ENCODE results near the gene SDSL. TPM values are rescaled to one million over a fixed set of nuclear protein-coding genes. Genes with fewer than 3 reads are reported as not detected.

The SDSL gene
- polyA plus RNA-seq, 3 donors, result 4.6 to 10.0 (median 6.5) TPM

DNA sequence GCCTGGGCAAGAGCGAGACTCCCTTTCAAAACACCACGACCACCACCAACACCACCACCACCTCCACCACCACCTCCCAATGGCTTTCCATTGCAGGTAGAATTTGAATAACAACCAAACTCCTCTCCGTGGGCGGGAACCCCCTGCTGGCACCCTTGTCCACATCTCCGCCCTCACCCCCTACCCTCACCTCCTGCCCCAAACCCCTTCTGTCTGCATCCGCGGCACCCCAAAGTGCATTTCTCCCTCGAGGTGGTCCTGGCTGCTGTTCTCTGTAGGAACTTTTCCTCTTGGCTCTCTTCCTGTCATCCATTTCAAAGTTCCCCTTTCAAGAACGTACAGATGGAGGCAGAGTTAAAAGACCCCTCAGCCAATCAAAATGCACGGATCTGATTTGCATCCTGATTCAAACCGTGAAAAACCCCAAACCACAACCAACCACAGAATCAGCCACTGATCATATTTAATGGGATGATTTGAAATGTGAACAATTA is 3.8 kb downstream of the SDSL start:
- no peak for DNase-seq
- H3K4me3 Mint-ChIP-seq, result peak overlapping the region in 1 of 2 donors; percentile 40
- TF ChIP-seq, protein P1, sequence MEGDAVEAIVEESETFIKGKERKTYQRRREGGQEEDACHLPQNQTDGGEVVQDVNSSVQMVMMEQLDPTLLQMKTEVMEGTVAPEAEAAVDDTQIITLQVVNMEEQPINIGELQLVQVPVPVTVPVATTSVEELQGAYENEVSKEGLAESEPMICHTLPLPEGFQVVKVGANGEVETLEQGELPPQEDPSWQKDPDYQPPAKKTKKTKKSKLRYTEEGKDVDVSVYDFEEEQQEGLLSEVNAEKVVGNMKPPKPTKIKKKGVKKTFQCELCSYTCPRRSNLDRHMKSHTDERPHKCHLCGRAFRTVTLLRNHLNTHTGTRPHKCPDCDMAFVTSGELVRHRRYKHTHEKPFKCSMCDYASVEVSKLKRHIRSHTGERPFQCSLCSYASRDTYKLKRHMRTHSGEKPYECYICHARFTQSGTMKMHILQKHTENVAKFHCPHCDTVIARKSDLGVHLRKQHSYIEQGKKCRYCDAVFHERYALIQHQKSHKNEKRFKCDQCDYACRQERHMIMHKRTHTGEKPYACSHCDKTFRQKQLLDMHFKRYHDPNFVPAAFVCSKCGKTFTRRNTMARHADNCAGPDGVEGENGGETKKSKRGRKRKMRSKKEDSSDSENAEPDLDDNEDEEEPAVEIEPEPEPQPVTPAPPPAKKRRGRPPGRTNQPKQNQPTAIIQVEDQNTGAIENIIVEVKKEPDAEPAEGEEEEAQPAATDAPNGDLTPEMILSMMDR (IDR thresholded peaks at IDR 0.05), result no peak

DNA sequence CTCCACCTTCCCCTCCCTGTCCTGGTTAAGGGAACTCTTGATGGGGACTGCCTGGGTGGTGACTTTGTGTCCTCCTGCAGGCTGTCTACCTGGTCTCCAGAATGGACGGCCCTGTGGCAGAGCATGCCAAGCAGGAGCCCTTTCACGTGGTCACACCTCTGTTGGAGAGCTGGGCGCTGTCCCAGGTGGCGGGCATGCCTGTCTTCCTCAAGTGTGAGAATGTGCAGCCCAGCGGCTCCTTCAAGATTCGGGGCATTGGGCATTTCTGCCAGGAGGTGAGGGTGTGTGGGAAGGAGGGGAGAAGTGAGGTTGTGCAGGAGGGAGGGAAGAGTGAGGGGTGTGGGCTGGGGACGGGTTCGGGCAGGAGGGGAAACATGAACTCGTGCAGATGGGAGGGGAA is 5.7 kb downstream of the SDSL start:
- no peak for DNase-seq
- TF ChIP-seq, protein P1 (IDR thresholded peaks at IDR 0.05), result no peak
- intact Hi-C loops (cut with micrococcal nuclease), result loop anchor here (5.0 to 10.0 kb wide), 5 partner anchors 36 to 223 kb away; partner anchors contain the start of gene PLBD2 (in 1 of the 2)
- H3K9me3 ChIP-seq (replicated peaks in 1 of 2; ENCODE audit: control insufficient read depth in 1 of 2, insufficient read depth in 1 of 2, low read length in 2 of 2), result no peaks in the 10 kb centered on the region
- no peak overlapping the region for H3K4me3 Mint-ChIP-seq
- H3K4me1 ChIP-seq (ENCODE audit: control insufficient read depth in 1 of 2, insufficient read depth in 2 of 2, low read length in 2 of 2), result peaks cover 4 to 10% of the 10 kb centered on the region in 2 donors
- H4K20me1 ChIP-seq (ENCODE audit: insufficient read depth, low read length), result no peaks in the 10 kb centered on the region
- H3K4me2 ChIP-seq (replicated peaks; ENCODE audit: extremely low read depth, low read length, poor library complexity, severe bottlenecking), result no peak overlapping the region
- no peak overlapping the region for H3K9ac ChIP-seq (ENCODE audit: insufficient read depth, low read length, poor library complexity, severe bottlenecking)
- H3K4me3 ChIP-seq (replicated peaks in 1 of 3; ENCODE audit: low read depth in 2 of 3, low read length in 3 of 3), result no peak overlapping the region
- no peak overlapping the region for H3K27ac Mint-ChIP-seq
- peaks cover 0 to 3% of the 10 kb centered on the region in 2 donors for H3K36me3 Mint-ChIP-seq
- H3K27me3 ChIP-seq (ENCODE audit: control insufficient read depth in 2 of 2, insufficient read depth in 2 of 2, low read length in 2 of 2), result no peaks in the 10 kb centered on the region
- no peaks in the 10 kb centered on the region for H3K36me3 ChIP-seq (replicated peaks in 1 of 2; ENCODE audit: control insufficient read depth in 1 of 2, insufficient read depth in 2 of 2, low read length in 2 of 2)
- H3K79me2 ChIP-seq (ENCODE audit: insufficient read depth, low read length), result no peaks in the 10 kb centered on the region
- no peak overlapping the region for H2AFZ ChIP-seq (ENCODE audit: insufficient read depth, low read depth, low read length, poor library complexity, severe bottlenecking)
- H3K27ac ChIP-seq (ENCODE audit: low read depth in 1 of 2, low read length in 2 of 2), result no peak overlapping the region
- peaks cover 12% of the 10 kb centered on the region for H3K4me1 Mint-ChIP-seq
- peaks cover 2 to 7% (median 2%) of the 10 kb centered on the region in 3 donors for H3K27me3 Mint-ChIP-seq (ENCODE audit: low read depth in 3 of 3)
- 80% methylated on average over 8 of the region's 9 CpGs for WGBS (ENCODE audit: insufficient coverage)
- H3K9me3 Mint-ChIP-seq, result peaks cover 0 to 7% (median 0%) of the 10 kb centered on the region in 7 donors

More for the DNA sequence above, 3.8 kb downstream of the SDSL start:
- H3K4me2 ChIP-seq (replicated peaks; ENCODE audit: extremely low read depth, low read length, poor library complexity, severe bottlenecking), result no peak overlapping the region
- H2AFZ ChIP-seq (ENCODE audit: insufficient read depth, low read depth, low read length, poor library complexity, severe bottlenecking), result no peak overlapping the region
- H3K9ac ChIP-seq (ENCODE audit: insufficient read depth, low read length, poor library complexity, severe bottlenecking), result no peak overlapping the region
- peaks cover 20 to 28% of the 10 kb centered on the region in 2 donors for H3K4me1 ChIP-seq (ENCODE audit: control insufficient read depth in 1 of 2, insufficient read depth in 2 of 2, low read length in 2 of 2)
- Mint-ChIP-seq H3K9me3 (peaks cover 0 to 7% (median 0%) of the 10 kb centered on the region in 7 donors), H3K4me1 (peaks cover 30% of the 10 kb centered on the region), H3K36me3 (peaks cover 0 to 3% of the 10 kb centered on the region in 2 donors), H3K27me3 (ENCODE audit: low read depth in 3 of 3) (peaks cover 0 to 4% (median 2%) of the 10 kb centered on the region in 3 donors), H3K27ac (peak overlapping the region in 2 of 7 donors; percentile 69 to 71)
- no peaks in the 10 kb centered on the region for H3K9me3 ChIP-seq (replicated peaks in 1 of 2; ENCODE audit: control insufficient read depth in 1 of 2, insufficient read depth in 1 of 2, low read length in 2 of 2)
- H3K4me3 ChIP-seq (replicated peaks in 1 of 3; ENCODE audit: low read depth in 2 of 3, low read length in 3 of 3), result no peak overlapping the region
- no peaks in the 10 kb centered on the region for H3K36me3 ChIP-seq (replicated peaks in 1 of 2; ENCODE audit: control insufficient read depth in 1 of 2, insufficient read depth in 2 of 2, low read length in 2 of 2)
- intact Hi-C loops (cut with micrococcal nuclease), result loop anchor here (5.0 to 10.0 kb wide), 5 partner anchors 34 to 221 kb away; partner anchors contain the start of gene PLBD2 (in 1 of the 2)
- no peaks in the 10 kb centered on the region for H3K27me3 ChIP-seq (ENCODE audit: control insufficient read depth in 2 of 2, insufficient read depth in 2 of 2, low read length in 2 of 2)
- 59% methylated on average over 6 of the region's 11 CpGs for WGBS (ENCODE audit: insufficient coverage)
- H4K20me1 ChIP-seq (ENCODE audit: insufficient read depth, low read length), result no peaks in the 10 kb centered on the region
- no peaks in the 10 kb centered on the region for H3K79me2 ChIP-seq (ENCODE audit: insufficient read depth, low read length)
- H3K27ac ChIP-seq (ENCODE audit: low read depth in 1 of 2, low read length in 2 of 2), result no peak overlapping the region

Data from CD14-positive monocyte (primary cell).